ENCODE results near the gene MCTP1. TPM values are rescaled to one million over a fixed set of nuclear protein-coding genes. Genes with fewer than 3 reads are reported as not detected.

Gene MCTP1
- total RNA-seq, 1 donor from 2014 or later: 63.6 TPM

GRCh38 chr5:94672746-94673145 lies 612.1 kb downstream of the MCTP1 start:
- DNase-seq (ENCODE audit: low read depth, low spot score): no peak

- DNase-seq (ENCODE audit: low read depth, low spot score): no peak
Observed at GRCh38 chr5:94670726-94671125, 614.2 kb downstream of the MCTP1 start.

- DNase-seq (ENCODE audit: low read depth, low spot score): no peak
Observed at GRCh38 chr5:94667937-94668336, 617.0 kb downstream of the MCTP1 start.

- DNase-seq (ENCODE audit: low read depth, low spot score): no peak
Observed at GRCh38 chr5:94661086-94661485, 623.8 kb downstream of the MCTP1 start.

- DNase-seq (ENCODE audit: low read depth, low spot score): no peak
Observed at GRCh38 chr5:94660506-94660905, 624.4 kb downstream of the MCTP1 start.

GRCh38 chr5:94658272-94658671 lies 626.6 kb downstream of the MCTP1 start:
- no peak for DNase-seq (ENCODE audit: low read depth, low spot score)

Other genes starting within 250 kb of the MCTP1 start
- 0.20 TPM in 1 of 2 replicates, not detected in the other for gene FAM81B, start 106.3 kb upstream of the MCTP1 start, total RNA-seq

Data from pulmonary artery endothelial cell (primary cell).